HepG2 (cell line): Measurements from ENCODE around the gene DNMT1. TPM values are rescaled to one million over a fixed set of nuclear protein-coding genes. Genes with fewer than 3 reads are reported as not detected.
A peak's percentile ranks its signal among the peaks of the same experiment; 100 is the strongest.

Experiments used
- ASH2L ChIP-seq: fragments of 300-600, 200-600 bp; sonication (generic); IDR thresholded peaks from 2 replicates; pipeline ENCODE4 v1.7.0; 2017; ENCODE audit warnings: low read depth, mild to moderate bottlenecking, moderate library complexity, mixed read lengths, low read length; ENCODE audit not compliant: insufficient read length
- CBX2 ChIP-seq, 2 experiments: fragments of 200-600 bp in 1 of 2; sonication (generic); formaldehyde crosslinking in 1 of 2; IDR thresholded peaks; 2 replicates each; pipeline versions ENCODE4 v1.7.0 to v1.8.1; 2018 to 2022; ENCODE audit warnings: low read depth in 2 of 2, low read length in 1 of 2, mild to moderate bottlenecking in 1 of 2, missing genetic modification reagents in 1 of 2
- DNMT3B ChIP-seq: conservative IDR thresholded peaks from 2 replicates; pipeline ENCODE4 v1.6.1; 2016; ENCODE audit warnings: missing biosample characterization, control low read depth
- KAT8 ChIP-seq: IDR thresholded peaks from 2 replicates; pipeline ENCODE4 v1.6.1; 2016; ENCODE audit warnings: missing genetic modification reagents, missing compliant biosample characterization
- KLF6 ChIP-seq: IDR thresholded peaks from 2 replicates; pipeline ENCODE4 v1.8.0; 2016; ENCODE audit warnings: missing biosample characterization, missing genetic modification reagents
- NFYB ChIP-seq: sonication (generic); formaldehyde crosslinking; IDR thresholded peaks from 2 replicates; pipeline ENCODE4 v1.4.0; 2020; ENCODE audit warnings: missing genetic modification reagents
- ONECUT2 ChIP-seq: sonication (generic); formaldehyde crosslinking; IDR thresholded peaks from 2 replicates; pipeline ENCODE4 v1.4.0; 2020; ENCODE audit warnings: missing genetic modification reagents
- PHF21A ChIP-seq: sonication (generic); formaldehyde crosslinking; IDR thresholded peaks from 2 replicates; pipeline ENCODE4 v1.5.0; 2020; ENCODE audit warnings: mild to moderate bottlenecking, missing genetic modification reagents
- PITX1 ChIP-seq: sonication (generic); formaldehyde crosslinking; IDR thresholded peaks from 2 replicates; pipeline ENCODE4 v1.5.1; 2020; ENCODE audit warnings: mild to moderate bottlenecking, missing genetic modification reagents
- SOX13 ChIP-seq, 3 experiments: fragments of 450-650 bp in 1 of 3; sonication (generic) in 1 of 3; formaldehyde crosslinking in 1 of 3; IDR thresholded peaks in 2 of 3; conservative IDR thresholded peaks in 1 of 3; 2 replicates each; pipeline versions ENCODE4 v1.5.0 to v1.6.1; 2016 to 2020; ENCODE audit warnings: antibody characterized with exemption in 1 of 3, mild to moderate bottlenecking in 1 of 3, missing compliant biosample characterization in 1 of 3, missing genetic modification reagents in 1 of 3, moderate library complexity in 1 of 3
- TGIF2 ChIP-seq: IDR thresholded peaks from 2 replicates; pipeline ENCODE4 v1.6.1; 2016; ENCODE audit warnings: control low read depth, missing compliant biosample characterization
- ZMAT3 ChIP-seq: sonication (generic); formaldehyde crosslinking; conservative IDR thresholded peaks from 2 replicates; pipeline ENCODE4 v1.7.0; 2021; ENCODE audit warnings: missing genetic modification reagents
- ZNF224 ChIP-seq: sonication (generic); formaldehyde crosslinking; IDR thresholded peaks from 2 replicates; pipeline ENCODE4 v1.5.0; 2020; ENCODE audit warnings: mild to moderate bottlenecking, missing genetic modification reagents
- ZNF510 ChIP-seq: sonication (generic); formaldehyde crosslinking; IDR thresholded peaks from 2 replicates; pipeline ENCODE4 v1.4.0; 2020; ENCODE audit warnings: low read depth, mild to moderate bottlenecking, missing genetic modification reagents
- ZNF577 ChIP-seq: sonication (generic); formaldehyde crosslinking; IDR thresholded peaks from 2 replicates; pipeline ENCODE4 v1.4.0; 2020; ENCODE audit warnings: mild to moderate bottlenecking, low read depth, missing genetic modification reagents, borderline replicate concordance
- ZNF629 ChIP-seq: sonication (generic); formaldehyde crosslinking; conservative IDR thresholded peaks from 2 replicates; pipeline ENCODE4 v1.5.0; 2020; ENCODE audit warnings: missing genetic modification reagents
- ZNF75D ChIP-seq: sonication (generic); formaldehyde crosslinking; IDR thresholded peaks from 2 replicates; pipeline ENCODE4 v1.8.1; 2023; ENCODE audit warnings: missing genetic modification reagents, mild to moderate bottlenecking, borderline replicate concordance
- polyA plus RNA-seq, 8 experiments: library from polyadenylated mRNA; depleted of rRNA in 3 of 8; stranded (reverse) in 7 of 8; unstranded in 1 of 8; fragments of >200 nt; fragmentation: Illumina TruSeq in 4 of 8; extraction: Trizol in 4 of 8; gene quantifications; 2 replicates each; pipeline versions ENCODE4 v1.2.1 to v1.2.3, GENCODE V29; 2011 to 2016; ENCODE audit warnings: low read depth in 4 of 8, missing spikeins in 1 of 8, mixed read lengths in 1 of 8; ENCODE audit not compliant: insufficient read depth in 1 of 8
- total RNA-seq, 5 experiments: library from RNA; depleted of rRNA; stranded (reverse); fragments of >200 nt; fragmentation: Illumina TruSeq; extraction: Trizol; gene quantifications; 2 replicates each; pipeline ENCODE4 v1.2.3, GENCODE V29; 2016; ENCODE audit warnings: low read depth in 1 of 5
- TF ChIP-seq, protein P1 (sequence below): sonication (generic); formaldehyde crosslinking; IDR thresholded peaks from 2 replicates; pipeline ENCODE4 v1.4.0; 2020; ENCODE audit warnings: missing genetic modification reagents
- TF ChIP-seq, protein P2 (sequence below): IDR thresholded peaks from 2 replicates; pipeline ENCODE4 v1.6.1; 2012; ENCODE audit warnings: low read depth, low read length, improper control_type of control experiment
- TF ChIP-seq, protein P3 (sequence below): IDR thresholded peaks from 2 replicates; pipeline ENCODE4 v1.6.1; 2016; ENCODE audit warnings: missing compliant biosample characterization, missing genetic modification reagents, borderline replicate concordance
- TF ChIP-seq, protein P4 (sequence below): IDR thresholded peaks from 2 replicates; pipeline ENCODE4 v1.4.0; 2020; ENCODE audit warnings: mild to moderate bottlenecking, missing genetic modification reagents

Gene DNMT1
- total and polyA plus RNA-seq, 2 of the 13 experiments (the other 11 are each of a cell fraction or from before 2014, with no cell fraction given) = 31.2 to 91.1 TPM

DNA sequence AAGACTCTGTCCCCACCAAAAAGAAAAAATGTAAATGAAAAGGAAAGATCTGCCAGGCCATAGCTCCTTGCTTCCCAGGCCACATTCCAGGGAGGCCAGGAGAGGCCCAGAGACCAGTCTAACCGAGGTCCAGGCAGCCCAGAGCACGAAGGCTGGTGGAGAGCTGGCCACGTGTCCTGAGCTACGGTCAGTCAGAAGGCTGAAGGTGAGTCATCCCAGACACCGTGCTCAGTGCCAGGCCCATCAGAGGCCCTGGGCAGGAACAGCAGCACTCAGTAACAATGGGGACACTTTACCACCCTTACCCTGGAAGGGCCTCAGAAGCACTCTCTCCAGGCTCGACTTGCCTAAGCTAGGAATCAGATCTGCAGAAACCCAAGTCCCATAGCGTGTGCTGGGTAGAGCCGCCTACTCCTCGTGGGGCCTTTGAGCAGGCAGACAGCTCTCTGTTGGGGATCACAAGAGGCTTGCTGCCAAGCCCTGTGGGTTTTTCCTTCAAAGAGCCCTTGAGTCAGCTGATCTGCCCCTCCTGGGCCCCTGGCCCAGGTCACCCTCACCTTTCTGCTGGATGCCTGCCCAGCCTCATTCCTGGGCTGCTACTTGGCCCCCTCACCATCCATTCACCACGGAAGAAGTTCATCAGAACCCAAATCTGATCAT lies 11.6 kb upstream of the DNMT1 start (continued):
- TF ChIP-seq, protein P1, sequence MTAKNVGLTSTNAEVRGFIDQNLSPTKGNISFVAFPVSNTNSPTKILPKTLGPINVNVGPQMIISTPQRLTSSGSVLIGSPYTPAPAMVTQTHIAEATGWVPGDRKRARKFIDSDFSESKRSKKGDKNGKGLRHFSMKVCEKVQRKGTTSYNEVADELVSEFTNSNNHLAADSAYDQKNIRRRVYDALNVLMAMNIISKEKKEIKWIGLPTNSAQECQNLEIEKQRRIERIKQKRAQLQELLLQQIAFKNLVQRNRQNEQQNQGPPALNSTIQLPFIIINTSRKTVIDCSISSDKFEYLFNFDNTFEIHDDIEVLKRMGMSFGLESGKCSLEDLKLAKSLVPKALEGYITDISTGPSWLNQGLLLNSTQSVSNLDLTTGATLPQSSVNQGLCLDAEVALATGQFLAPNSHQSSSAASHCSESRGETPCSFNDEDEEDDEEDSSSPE (CRISPR knock-in tag) = peak; percentile 58; the same call in 1 of the 2 replicates
- TF ChIP-seq, protein P2, sequence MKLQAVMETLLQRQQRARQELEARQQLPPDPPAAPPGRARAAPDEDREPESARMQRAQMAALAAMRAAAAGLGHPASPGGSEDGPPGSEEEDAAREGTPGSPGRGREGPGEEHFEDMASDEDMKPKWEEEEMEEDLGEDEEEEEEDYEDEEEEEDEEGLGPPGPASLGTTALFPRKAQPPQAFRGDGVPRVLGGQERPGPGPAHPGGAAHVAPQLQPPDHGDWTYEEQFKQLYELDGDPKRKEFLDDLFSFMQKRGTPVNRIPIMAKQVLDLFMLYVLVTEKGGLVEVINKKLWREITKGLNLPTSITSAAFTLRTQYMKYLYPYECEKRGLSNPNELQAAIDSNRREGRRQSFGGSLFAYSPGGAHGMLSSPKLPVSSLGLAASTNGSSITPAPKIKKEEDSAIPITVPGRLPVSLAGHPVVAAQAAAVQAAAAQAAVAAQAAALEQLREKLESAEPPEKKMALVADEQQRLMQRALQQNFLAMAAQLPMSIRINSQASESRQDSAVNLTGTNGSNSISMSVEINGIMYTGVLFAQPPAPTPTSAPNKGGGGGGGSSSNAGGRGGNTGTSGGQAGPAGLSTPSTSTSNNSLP = no peak
- TF ChIP-seq TGIF2 (CRISPR knock-in tag) (no peak), ZNF224 (CRISPR knock-in tag) (no peak), ZNF75D (CRISPR knock-in tag) (no peak), KAT8 (no peak; the same call in 1 of the 2 replicates), ZNF510 (CRISPR knock-in tag) (peak; percentile 32; the same call in 1 of the 2 replicates), PITX1 (CRISPR knock-in tag) (no peak), SOX13 (IDR thresholded peaks at IDR 0.05) (no peak), SOX13 (CRISPR knock-in tag; conservative IDR thresholded peaks at IDR 0.05 in 1 of 2, IDR thresholded peaks at IDR 0.05 in 1 of 2) (0 out of 4 replicates have a peak, but pooled peaks of 1 of the 2 experiments have one; percentile 5), PHF21A (CRISPR knock-in tag) (no peak), CBX2 (IDR thresholded peaks at IDR 0.05; ENCODE audit: low read depth, low read length) (no peak), CBX2 (CRISPR knock-in tag; IDR thresholded peaks at IDR 0.05; ENCODE audit: low read depth) (0 out of 2 replicates have a peak, but pooled peaks have one; percentile 19), ASH2L (no peak), ZNF629 (CRISPR knock-in tag) (no peak), NFYB (CRISPR knock-in tag) (no peak), ONECUT2 (CRISPR knock-in tag) (no peak), KLF6 (CRISPR knock-in tag) (peak; percentile 36; the same call in 1 of the 2 replicates), ZMAT3 (CRISPR knock-in tag) (peak; percentile 86; the same call in 1 of the 2 replicates), DNMT3B (CRISPR knock-in tag) (0 out of 2 replicates have a peak, but pooled peaks have one; percentile 45), ZNF577 (CRISPR knock-in tag) (no peak)
- TF ChIP-seq, protein P3, sequence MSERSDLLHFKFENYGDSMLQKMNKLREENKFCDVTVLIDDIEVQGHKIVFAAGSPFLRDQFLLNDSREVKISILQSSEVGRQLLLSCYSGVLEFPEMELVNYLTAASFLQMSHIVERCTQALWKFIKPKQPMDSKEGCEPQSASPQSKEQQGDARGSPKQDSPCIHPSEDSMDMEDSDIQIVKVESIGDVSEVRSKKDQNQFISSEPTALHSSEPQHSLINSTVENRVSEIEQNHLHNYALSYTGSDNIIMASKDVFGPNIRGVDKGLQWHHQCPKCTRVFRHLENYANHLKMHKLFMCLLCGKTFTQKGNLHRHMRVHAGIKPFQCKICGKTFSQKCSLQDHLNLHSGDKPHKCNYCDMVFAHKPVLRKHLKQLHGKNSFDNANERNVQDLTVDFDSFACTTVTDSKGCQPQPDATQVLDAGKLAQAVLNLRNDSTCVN (CRISPR knock-in tag) = peak; percentile 55; the same call in 1 of the 2 replicates
- TF ChIP-seq, protein P4, sequence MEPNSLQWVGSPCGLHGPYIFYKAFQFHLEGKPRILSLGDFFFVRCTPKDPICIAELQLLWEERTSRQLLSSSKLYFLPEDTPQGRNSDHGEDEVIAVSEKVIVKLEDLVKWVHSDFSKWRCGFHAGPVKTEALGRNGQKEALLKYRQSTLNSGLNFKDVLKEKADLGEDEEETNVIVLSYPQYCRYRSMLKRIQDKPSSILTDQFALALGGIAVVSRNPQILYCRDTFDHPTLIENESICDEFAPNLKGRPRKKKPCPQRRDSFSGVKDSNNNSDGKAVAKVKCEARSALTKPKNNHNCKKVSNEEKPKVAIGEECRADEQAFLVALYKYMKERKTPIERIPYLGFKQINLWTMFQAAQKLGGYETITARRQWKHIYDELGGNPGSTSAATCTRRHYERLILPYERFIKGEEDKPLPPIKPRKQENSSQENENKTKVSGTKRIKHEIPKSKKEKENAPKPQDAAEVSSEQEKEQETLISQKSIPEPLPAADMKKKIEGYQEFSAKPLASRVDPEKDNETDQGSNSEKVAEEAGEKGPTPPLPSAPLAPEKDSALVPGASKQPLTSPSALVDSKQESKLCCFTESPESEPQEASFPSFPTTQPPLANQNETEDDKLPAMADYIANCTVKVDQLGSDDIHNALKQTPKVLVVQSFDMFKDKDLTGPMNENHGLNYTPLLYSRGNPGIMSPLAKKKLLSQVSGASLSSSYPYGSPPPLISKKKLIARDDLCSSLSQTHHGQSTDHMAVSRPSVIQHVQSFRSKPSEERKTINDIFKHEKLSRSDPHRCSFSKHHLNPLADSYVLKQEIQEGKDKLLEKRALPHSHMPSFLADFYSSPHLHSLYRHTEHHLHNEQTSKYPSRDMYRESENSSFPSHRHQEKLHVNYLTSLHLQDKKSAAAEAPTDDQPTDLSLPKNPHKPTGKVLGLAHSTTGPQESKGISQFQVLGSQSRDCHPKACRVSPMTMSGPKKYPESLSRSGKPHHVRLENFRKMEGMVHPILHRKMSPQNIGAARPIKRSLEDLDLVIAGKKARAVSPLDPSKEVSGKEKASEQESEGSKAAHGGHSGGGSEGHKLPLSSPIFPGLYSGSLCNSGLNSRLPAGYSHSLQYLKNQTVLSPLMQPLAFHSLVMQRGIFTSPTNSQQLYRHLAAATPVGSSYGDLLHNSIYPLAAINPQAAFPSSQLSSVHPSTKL = peak; percentile 64
